ENCODE data around the gene FHIT. TPM values are rescaled to one million over a fixed set of nuclear protein-coding genes. Genes with fewer than 3 reads are reported as not detected.

FHIT gene
- total RNA-seq, 1 donor from 2014 or later = 11.5 TPM

GRCh38 chr3:60746695-60747416 lies 504.4 kb downstream of the FHIT start:
- no peak for TF ChIP-seq CTCF (IDR thresholded peaks at IDR 0.05; ENCODE audit: insufficient read depth, low read length, poor library complexity, severe bottlenecking)
- no peak for DNase-seq (ENCODE audit: low read depth)
- no peaks in the 10 kb centered on the region for H3K27me3 ChIP-seq (ENCODE audit: control insufficient read depth, insufficient read depth, low read length)

GRCh38 chr3:60746043-60746638 lies 505.1 kb downstream of the FHIT start:
- no peak for TF ChIP-seq CTCF (IDR thresholded peaks at IDR 0.05; ENCODE audit: insufficient read depth, low read length, poor library complexity, severe bottlenecking)
- no peak for DNase-seq (ENCODE audit: low read depth)
- no peaks in the 10 kb centered on the region for H3K36me3 ChIP-seq (ENCODE audit: control insufficient read depth, insufficient read depth, low read length)
- no peaks in the 10 kb centered on the region for H3K27me3 ChIP-seq (ENCODE audit: control insufficient read depth, insufficient read depth, low read length)
- no peak overlapping the region for H3K4me3 ChIP-seq (ENCODE audit: low read depth, low read length)

More at GRCh38 chr3:60746695-60747416, 504.4 kb downstream of the FHIT start:
- Histone ChIP-seq H3K4me3 (ENCODE audit: low read depth, low read length) (no peak overlapping the region), H3K36me3 (ENCODE audit: control insufficient read depth, insufficient read depth, low read length) (no peaks in the 10 kb centered on the region)

DNA sequence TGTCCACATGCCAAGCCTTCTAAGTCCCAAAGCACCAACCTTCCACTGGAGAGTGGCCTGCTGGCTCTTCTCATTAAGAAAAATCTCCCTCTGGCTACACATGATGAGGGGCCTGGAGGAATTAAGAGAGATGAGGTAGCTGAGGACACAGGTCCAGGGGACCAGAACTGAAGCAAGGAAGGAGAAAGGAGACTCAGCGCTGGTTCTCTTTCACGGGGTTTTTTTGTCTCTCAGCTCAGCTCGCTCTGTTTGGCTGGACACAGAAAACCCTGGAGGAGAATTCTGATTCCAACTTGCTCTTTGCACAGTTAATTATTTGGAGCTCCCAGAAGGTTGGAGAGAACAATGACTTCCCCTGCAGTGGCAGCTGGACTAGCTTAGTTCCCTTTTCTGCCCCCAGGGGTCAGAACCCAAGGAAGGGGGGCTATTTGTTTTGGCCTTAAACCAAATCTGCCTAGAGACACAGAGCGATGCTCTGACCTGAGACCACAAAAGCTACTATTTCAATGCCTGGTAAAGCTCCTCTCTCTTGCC lies 507.6 kb downstream of the FHIT start:
- DNase-seq (ENCODE audit: low read depth) = no peak
- TF ChIP-seq CTCF (IDR thresholded peaks at IDR 0.05; ENCODE audit: insufficient read depth, low read length, poor library complexity, severe bottlenecking) = peak; percentile 26
- H3K27me3 ChIP-seq (ENCODE audit: control insufficient read depth, insufficient read depth, low read length) = no peaks in the 10 kb centered on the region
- no peaks in the 10 kb centered on the region for H3K36me3 ChIP-seq (ENCODE audit: control insufficient read depth, insufficient read depth, low read length)
- no peak overlapping the region for H3K4me3 ChIP-seq (ENCODE audit: low read depth, low read length)

- DNase-seq (ENCODE audit: low read depth) = peak; percentile 58
- TF ChIP-seq CTCF (IDR thresholded peaks at IDR 0.05; ENCODE audit: insufficient read depth, low read length, poor library complexity, severe bottlenecking) = no peak
- no peak overlapping the region for H3K4me3 ChIP-seq (ENCODE audit: low read depth, low read length)
- no peaks in the 10 kb centered on the region for H3K36me3 ChIP-seq (ENCODE audit: control insufficient read depth, insufficient read depth, low read length)
- H3K27me3 ChIP-seq (ENCODE audit: control insufficient read depth, insufficient read depth, low read length) = no peaks in the 10 kb centered on the region
Observed at GRCh38 chr3:60742606-60743145, 508.6 kb downstream of the FHIT start.

GRCh38 chr3:60737633-60738399 lies 513.4 kb downstream of the FHIT start:
- no peak for TF ChIP-seq CTCF (IDR thresholded peaks at IDR 0.05; ENCODE audit: insufficient read depth, low read length, poor library complexity, severe bottlenecking)
- no peak for DNase-seq (ENCODE audit: low read depth)
- H3K27me3 ChIP-seq (ENCODE audit: control insufficient read depth, insufficient read depth, low read length) = no peaks in the 10 kb centered on the region
- no peaks in the 10 kb centered on the region for H3K36me3 ChIP-seq (ENCODE audit: control insufficient read depth, insufficient read depth, low read length)
- H3K4me3 ChIP-seq (ENCODE audit: low read depth, low read length) = no peak overlapping the region

All from kidney epithelial cell (primary cell).